ENCODE measurements around the gene RNPS1. TPM values are rescaled to one million over a fixed set of nuclear protein-coding genes. Genes with fewer than 3 reads are reported as not detected.

Gene RNPS1
- total and polyA plus RNA-seq, 2 of the 4 experiments (the other 2 are of a cell fraction): 57.5 to 192 TPM

GRCh38 chr16:2207872-2208271 lies 60.1 kb downstream of the RNPS1 start:
- Histone ChIP-seq H3K18ac (ENCODE audit: low read depth, low read length) (no peak overlapping the region), H3K14ac (replicated peaks; ENCODE audit: low read depth, low read length) (no peak overlapping the region), H2AFZ (replicated peaks; ENCODE audit: low read length, poor library complexity) (no peak overlapping the region), H4K8ac (ENCODE audit: low read depth in 2 of 2, low read length in 2 of 2) (no peak overlapping the region), H2BK20ac (ENCODE audit: low read depth, low read length) (no peak overlapping the region), H2BK5ac (ENCODE audit: low read depth, low read length, poor library complexity, severe bottlenecking) (no peak overlapping the region), H3K4me1 (ENCODE audit: control insufficient read depth, insufficient read depth, low read length) (peaks cover 7% of the 10 kb centered on the region), H3K56ac (ENCODE audit: extremely low read depth, insufficient read depth, low read length) (no peak overlapping the region), H3K9me1 (ENCODE audit: insufficient read depth, low read length) (peaks cover 6% of the 10 kb centered on the region; the same call in 1 of the 2 replicates), H3K4me3 (ENCODE audit: insufficient read depth, low read depth, low read length) (no peak overlapping the region), H3K4ac (ENCODE audit: low read depth, low read length) (no peak overlapping the region), H2BK15ac (ENCODE audit: low read depth, low read length) (no peak overlapping the region), H3K79me1 (ENCODE audit: low read depth in 1 of 2, low read length in 2 of 2) (peaks cover 18 to 38% of the 10 kb centered on the region in 2 experiments), H3K23ac (ENCODE audit: low read depth, low read length) (no peak overlapping the region), H3K9ac (ENCODE audit: low read depth, low read length) (no peak overlapping the region), H2AK9ac (replicated peaks; ENCODE audit: low read depth, low read length, poor library complexity) (no peak overlapping the region), H3K9me3 (ENCODE audit: control insufficient read depth, insufficient read depth, low read length) (no peaks in the 10 kb centered on the region), H4K5ac (ENCODE audit: low read depth, low read length) (no peak overlapping the region), H2BK120ac (ENCODE audit: low read depth, low read length) (no peak overlapping the region), H4K20me1 (ENCODE audit: insufficient read depth, low read length) (peaks cover 14% of the 10 kb centered on the region), H3K27ac (ENCODE audit: insufficient read depth, low read length) (no peak overlapping the region), H3K36me3 (ENCODE audit: control insufficient read depth, insufficient read depth, low read length) (peaks cover 28% of the 10 kb centered on the region), H3K27me3 (ENCODE audit: control insufficient read depth, insufficient read depth, low read length) (no peaks in the 10 kb centered on the region), H4K91ac (ENCODE audit: insufficient read depth, low read depth, low read length) (no peak overlapping the region), H2AK5ac (ENCODE audit: low read depth, low read length) (no peak overlapping the region), H3K4me2 (ENCODE audit: low read depth, low read length) (no peak overlapping the region)
- BruUV-seq (replicated peaks): no TSS peak
- CTCF ChIA-PET: no interaction called here
- DNase-seq (no peak), ATAC-seq (ENCODE audit: low read depth) (no peak)
- POLR2A ChIA-PET (ENCODE audit: unreplicated experiment): no interaction called here
- dilution Hi-C loops (cut with HindIII; ENCODE audit: low sequenced_read_pairs, unreplicated experiment): no loop called here
- in situ Hi-C loops (cut with MboI; ENCODE audit: low sequenced_read_pairs): no loop called here
- TF ChIP-seq MAFK (IDR thresholded peaks at IDR 0.05; ENCODE audit: low read depth, low read length) (no peak), CEBPB (IDR thresholded peaks at IDR 0.05; ENCODE audit: low read depth, low read length) (no peak), CTCF (conservative IDR thresholded peaks at IDR 0.05; ENCODE audit: low read depth, low read length) (no peak), ELK1 (IDR thresholded peaks at IDR 0.05; ENCODE audit: borderline replicate concordance, low read depth, low read length) (no peak), SMC3 (IDR thresholded peaks at IDR 0.05; ENCODE audit: low read depth, low read length) (no peak), RAD21 (IDR thresholded peaks at IDR 0.05; ENCODE audit: low read length) (no peak), NFE2L2 (IDR thresholded peaks at IDR 0.05; ENCODE audit: low read depth, low read length) (no peak), BHLHE40 (IDR thresholded peaks at IDR 0.05; ENCODE audit: low read depth, low read length) (no peak), CHD1 (IDR thresholded peaks at IDR 0.05; ENCODE audit: low read depth, low read length) (no peak), USF2 (IDR thresholded peaks at IDR 0.05; ENCODE audit: low read depth, low read length) (no peak), RFX5 (IDR thresholded peaks at IDR 0.05; ENCODE audit: low read depth, low read length) (no peak), MAZ (IDR thresholded peaks at IDR 0.05; ENCODE audit: borderline replicate concordance, low read depth, low read length) (no peak)
- 95% methylated on average over 7 of the region's 9 CpGs; no CpG with 5 or more reads in 1 of the 2 experiments for WGBS, 2 experiments (ENCODE audit: extremely low coverage in 2 of 2, insufficient read length in 1 of 2)
- intact Hi-C loops (cut with micrococcal nuclease): no loop called here

Measured in IMR-90 (cell line).